Measurements from ENCODE around the gene TRMT11.

TRMT11 gene

DNA sequence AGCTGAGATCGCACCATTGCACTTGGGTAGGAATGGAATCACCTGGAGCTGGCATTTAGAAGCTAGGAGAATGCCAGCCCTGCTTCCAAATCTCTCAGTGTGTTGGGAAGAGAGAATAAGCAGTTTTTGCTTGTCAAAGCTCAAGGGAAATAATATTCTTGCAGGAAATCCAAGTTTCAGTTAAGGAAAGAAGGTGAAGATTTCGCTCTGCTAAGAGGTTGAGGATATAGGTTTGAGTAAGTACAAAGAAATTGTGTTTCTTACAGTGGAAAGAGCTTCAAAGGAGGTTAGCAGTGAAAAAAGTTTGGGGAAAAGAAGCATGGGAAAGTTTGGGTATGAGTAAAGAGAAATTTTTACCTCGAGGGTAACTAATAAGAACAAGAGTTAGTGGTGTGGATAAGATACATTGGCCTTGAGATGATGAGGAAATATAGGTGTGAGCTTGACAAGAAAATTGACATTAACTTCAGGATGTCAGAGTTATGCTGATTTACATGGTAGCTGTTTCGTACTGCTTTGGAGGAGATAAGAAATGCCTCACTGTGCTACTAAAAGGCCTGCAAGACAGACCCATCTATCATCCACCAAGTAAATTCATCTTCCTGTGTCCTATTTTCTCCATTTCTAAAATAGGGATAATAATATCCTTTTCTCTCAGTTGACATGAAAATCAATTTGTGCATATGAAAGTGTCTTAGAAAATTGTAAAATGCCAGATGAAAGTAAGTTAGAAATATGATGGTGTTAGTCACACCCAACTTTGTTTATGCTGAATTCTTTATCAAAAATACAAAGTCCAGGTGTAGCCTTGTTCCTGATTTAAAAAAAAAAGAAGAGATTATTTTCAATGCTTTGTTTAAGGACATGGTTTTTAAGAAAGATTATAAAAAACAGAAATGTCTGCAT is 42.6 kb upstream of the TRMT11 start:
- TF ChIP-seq ZNF658 (tag by site-specific recombination; IDR thresholded peaks at IDR 0.05) (no peak), PRDM1 (tag by site-specific recombination; IDR thresholded peaks at IDR 0.05) (0 out of 2 replicates have a peak, but pooled peaks have one; percentile 29)
- POLR2A ChIA-PET, result interaction anchor here (0.8 to 1.2 kb wide), 2 partner anchors 13 to 153 kb away, joined by 4 read pairs; partner anchors contain the start of genes HINT3 and NCOA7
- H3K27ac ChIP-seq (ENCODE audit: extremely low read depth, low read depth, low read length), result no peak overlapping the region

DNA sequence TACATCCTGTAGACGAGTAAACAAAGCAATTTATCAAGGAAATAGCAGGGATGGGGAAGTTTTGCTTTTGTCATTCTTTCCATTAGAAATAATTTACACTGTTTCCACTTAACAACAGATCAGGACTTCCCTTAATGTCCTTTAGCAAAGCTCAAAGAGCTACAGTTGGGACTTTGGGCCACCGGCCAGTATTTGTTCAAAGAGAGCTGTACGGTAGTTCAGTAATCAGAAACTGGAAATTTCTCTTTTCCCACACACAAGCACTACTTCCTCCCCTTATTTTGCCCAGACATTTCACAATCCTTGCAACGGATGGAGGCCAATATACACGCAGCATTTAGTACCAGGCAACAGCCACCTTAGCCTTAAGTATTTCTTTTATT is 41.9 kb upstream of the TRMT11 start:
- H3K4me3 ChIP-seq (ENCODE audit: low read depth, low read length), result no peak overlapping the region
- H3K4me1 ChIP-seq (ENCODE audit: control insufficient read depth, insufficient read depth, low read length), result peaks cover 10% of the 10 kb centered on the region
- CTCF ChIA-PET, result interaction anchor here (0.7 to 6.7 kb wide), 6 partner anchors 13 to 163 kb away, joined by 3 to 47 read pairs (median 4); partner anchors contain the start of gene HINT3
- no peaks in the 10 kb centered on the region for H3K36me3 ChIP-seq (ENCODE audit: control insufficient read depth in 2 of 2, insufficient read depth in 1 of 2, low read length in 2 of 2)
- no peak overlapping the region for H3K27ac ChIP-seq (ENCODE audit: extremely low read depth, low read depth, low read length)
- POLR2A ChIA-PET, result interaction anchor here (4.2 kb wide), 1 partner anchor 12 kb away, joined by 36 read pairs; the partner anchor contains the start of gene HINT3
- TF ChIP-seq ZNF133 (tag by site-specific recombination; IDR thresholded peaks at IDR 0.05) (no peak), ZNF658 (tag by site-specific recombination; IDR thresholded peaks at IDR 0.05) (no peak), ZNF707 (tag by site-specific recombination; IDR thresholded peaks at IDR 0.05) (no peak), ZNF202 (tag by site-specific recombination; IDR thresholded peaks at IDR 0.05; ENCODE audit: borderline replicate concordance) (no peak), ZNF747 (tag by site-specific recombination; IDR thresholded peaks at IDR 0.05) (no peak), BCL11A (tag by site-specific recombination; IDR thresholded peaks at IDR 0.05; ENCODE audit: low read depth) (no peak), ZNF776 (tag by site-specific recombination; IDR thresholded peaks at IDR 0.05; ENCODE audit: borderline replicate concordance) (no peak), ZNF544 (tag by site-specific recombination; IDR thresholded peaks at IDR 0.05) (no peak), ZNF549 (tag by site-specific recombination; IDR thresholded peaks at IDR 0.05) (no peak), YY2 (tag by site-specific recombination; IDR thresholded peaks at IDR 0.05) (no peak), ZNF792 (tag by site-specific recombination; IDR thresholded peaks at IDR 0.05) (no peak), ZNF292 (tag by site-specific recombination; IDR thresholded peaks at IDR 0.05; ENCODE audit: borderline replicate concordance, low read depth) (no peak), ZNF843 (tag by site-specific recombination; IDR thresholded peaks at IDR 0.05) (no peak)
- H3K9me3 ChIP-seq (ENCODE audit: control insufficient read depth, insufficient read depth, low read depth, low read length), result no peaks in the 10 kb centered on the region

More for the DNA sequence above, 42.6 kb upstream of the TRMT11 start:
- Histone ChIP-seq H3K4me3 (ENCODE audit: low read depth, low read length) (no peak overlapping the region), H3K4me1 (ENCODE audit: control insufficient read depth, insufficient read depth, low read length) (peaks cover 10% of the 10 kb centered on the region), H3K36me3 (ENCODE audit: control insufficient read depth in 2 of 2, insufficient read depth in 1 of 2, low read length in 2 of 2) (no peaks in the 10 kb centered on the region), H3K9me3 (ENCODE audit: control insufficient read depth, insufficient read depth, low read depth, low read length) (no peaks in the 10 kb centered on the region)
- CTCF ChIA-PET, result interaction anchor here (0.7 to 6.7 kb wide), 8 partner anchors 14 to 163 kb away, joined by 3 to 47 read pairs (median 4); partner anchors contain the start of genes HINT3 and NCOA7

DNA sequence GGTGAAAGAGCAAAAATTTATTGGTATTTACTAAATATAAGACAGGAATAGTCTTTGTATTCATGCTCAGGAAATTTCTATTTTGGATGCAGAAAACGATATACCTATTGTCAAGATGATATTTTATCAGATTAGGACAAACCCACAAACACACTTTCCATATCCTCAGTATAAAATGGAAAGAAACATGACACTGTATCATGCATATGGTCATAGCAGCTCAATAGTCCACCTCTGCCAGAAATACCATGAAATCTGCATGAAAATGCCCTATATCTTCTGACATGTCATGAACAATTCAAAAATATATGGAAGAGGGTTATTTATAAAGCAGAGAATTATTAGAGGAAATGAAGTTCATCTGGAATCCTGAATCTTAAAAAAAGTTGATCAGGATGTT is 41.4 kb upstream of the TRMT11 start:
- TF ChIP-seq ZNF610 (tag by site-specific recombination; IDR thresholded peaks at IDR 0.05; ENCODE audit: borderline replicate concordance), result no peak
- TF ChIP-seq SCRT1 (tag by site-specific recombination; IDR thresholded peaks at IDR 0.05; ENCODE audit: borderline replicate concordance), result no peak
- TF ChIP-seq, protein P1, sequence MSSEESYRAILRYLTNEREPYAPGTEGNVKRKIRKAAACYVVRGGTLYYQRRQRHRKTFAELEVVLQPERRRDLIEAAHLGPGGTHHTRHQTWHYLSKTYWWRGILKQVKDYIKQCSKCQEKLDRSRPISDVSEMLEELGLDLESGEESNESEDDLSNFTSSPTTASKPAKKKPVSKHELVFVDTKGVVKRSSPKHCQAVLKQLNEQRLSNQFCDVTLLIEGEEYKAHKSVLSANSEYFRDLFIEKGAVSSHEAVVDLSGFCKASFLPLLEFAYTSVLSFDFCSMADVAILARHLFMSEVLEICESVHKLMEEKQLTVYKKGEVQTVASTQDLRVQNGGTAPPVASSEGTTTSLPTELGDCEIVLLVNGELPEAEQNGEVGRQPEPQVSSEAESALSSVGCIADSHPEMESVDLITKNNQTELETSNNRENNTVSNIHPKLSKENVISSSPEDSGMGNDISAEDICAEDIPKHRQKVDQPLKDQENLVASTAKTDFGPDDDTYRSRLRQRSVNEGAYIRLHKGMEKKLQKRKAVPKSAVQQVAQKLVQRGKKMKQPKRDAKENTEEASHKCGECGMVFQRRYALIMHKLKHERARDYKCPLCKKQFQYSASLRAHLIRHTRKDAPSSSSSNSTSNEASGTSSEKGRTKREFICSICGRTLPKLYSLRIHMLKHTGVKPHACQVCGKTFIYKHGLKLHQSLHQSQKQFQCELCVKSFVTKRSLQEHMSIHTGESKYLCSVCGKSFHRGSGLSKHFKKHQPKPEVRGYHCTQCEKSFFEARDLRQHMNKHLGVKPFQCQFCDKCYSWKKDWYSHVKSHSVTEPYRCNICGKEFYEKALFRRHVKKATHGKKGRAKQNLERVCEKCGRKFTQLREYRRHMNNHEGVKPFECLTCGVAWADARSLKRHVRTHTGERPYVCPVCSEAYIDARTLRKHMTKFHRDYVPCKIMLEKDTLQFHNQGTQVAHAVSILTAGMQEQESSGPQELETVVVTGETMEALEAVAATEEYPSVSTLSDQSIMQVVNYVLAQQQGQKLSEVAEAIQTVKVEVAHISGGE (tag by site-specific recombination; conservative IDR thresholded peaks at IDR 0.05; ENCODE audit: low read depth), result no peak
- no peak for TF ChIP-seq ZBTB17 (tag by site-specific recombination; IDR thresholded peaks at IDR 0.05)
- TF ChIP-seq ZNF777 (tag by site-specific recombination; IDR thresholded peaks at IDR 0.05; ENCODE audit: borderline replicate concordance), result no peak
- TF ChIP-seq ZNF121 (tag by site-specific recombination; IDR thresholded peaks at IDR 0.05), result no peak
- no peak overlapping the region for H3K27ac ChIP-seq (ENCODE audit: extremely low read depth, low read depth, low read length)
- H3K9me3 ChIP-seq (ENCODE audit: control insufficient read depth, insufficient read depth, low read depth, low read length), result no peaks in the 10 kb centered on the region
- no peaks in the 10 kb centered on the region for H3K36me3 ChIP-seq (ENCODE audit: control insufficient read depth in 2 of 2, insufficient read depth in 1 of 2, low read length in 2 of 2)
- H3K4me1 ChIP-seq (ENCODE audit: control insufficient read depth, insufficient read depth, low read length), result peaks cover 10% of the 10 kb centered on the region
- ChIA-PET CTCF (interaction anchor here (0.6 to 6.7 kb wide), 7 partner anchors 12 to 354 kb away, joined by 3 to 47 read pairs (median 4); partner anchors contain the start of gene HINT3), POLR2A (interaction anchor here (0.7 to 4.2 kb wide), 2 partner anchors 12 to 38 kb away, joined by 3 to 36 read pairs; partner anchors contain the start of gene HINT3)
- no peak overlapping the region for H3K4me3 ChIP-seq (ENCODE audit: low read depth, low read length)
